Endothelial cell of umbilical vein (primary cell): ENCODE measurements around the gene MRPS30. TPM values are rescaled to one million over a fixed set of nuclear protein-coding genes. Genes with fewer than 3 reads are reported as not detected.

ENCODE experiments used
- BruUV-seq: library from RNA; stranded (reverse); fragments of 400-500 nt; replicated peaks from 2 replicates; lab custom pipeline; 2021; lab: Mats Ljungman, UMichigan
- CTCF ChIA-PET: fragments of 300-600, 350-600 bp; sonication (Branson Sonifier 250); formaldehyde crosslinking; loops from one replicate; lab custom pipeline; 2021; ENCODE audit warnings: antibody characterized with exemption, inconsistent platforms; lab: Charles Lee
- POLR2A ChIA-PET: fragments of 300-600, 350-600 bp; sonication (Branson Sonifier 250); formaldehyde crosslinking; loops from one replicate; lab custom pipeline; 2021; ENCODE audit warnings: antibody characterized with exemption, inconsistent platforms; lab: Charles Lee
- DNase-seq: peaks from one replicate; pipeline ENCODE4 v3.0.0-alpha.2; 2011; ENCODE audit warnings: low read depth, low spot score
- FAIRE-seq: peaks from 2 replicates; lab custom pipeline; 2011; peaks lifted over from hg19 to GRCh38; lab: Jason Lieb, UNC
- H2AFZ ChIP-seq: 2 replicates; pipeline ENCODE4 v1.6.0; 2012; ENCODE audit warnings: low read depth, low read length, control low read depth, inconsistent platforms
- H3K27ac ChIP-seq: 2 replicates; pipeline ENCODE4 v1.5.1; 2011; ENCODE audit warnings: low read depth, mild to moderate bottlenecking, control low read depth, low read length, moderate library complexity; ENCODE audit not compliant: insufficient read depth
- H3K27me3 ChIP-seq, 2 experiments: 2 replicates each; pipeline versions ENCODE4 v1.6.0 to v1.6.1; 2011; ENCODE audit warnings: low read length in 2 of 2, mixed read lengths in 1 of 2; ENCODE audit not compliant: control insufficient read depth in 2 of 2, insufficient read depth in 2 of 2
- H3K36me3 ChIP-seq, 2 experiments: 2 replicates in 1 of 2; 3 replicates in 1 of 2; pipeline ENCODE4 v1.5.1; 2011; ENCODE audit warnings: low read length in 2 of 2, mild to moderate bottlenecking in 1 of 2, moderate library complexity in 1 of 2; ENCODE audit not compliant: control insufficient read depth in 2 of 2, insufficient read depth in 2 of 2; ENCODE audit errors: extremely low read depth in 1 of 2
- H3K4me1 ChIP-seq: 3 replicates; pipeline ENCODE4 v1.5.1; 2011; ENCODE audit warnings: mild to moderate bottlenecking, low read length; ENCODE audit not compliant: control insufficient read depth, insufficient read depth; ENCODE audit errors: extremely low read depth
- H3K4me2 ChIP-seq: 2 replicates; pipeline ENCODE4 v1.6.1; 2011; ENCODE audit warnings: low read length, control low read depth, mixed read lengths; ENCODE audit not compliant: insufficient read depth
- H3K4me3 ChIP-seq, 3 experiments: fragments of 200-600 bp in 1 of 3; sonication (generic), shearing (Covaris generic) in 1 of 3; replicated peaks in 1 of 3; 2 replicates each; pipeline ENCODE4 v1.5.1; 2011 to 2016; ENCODE audit warnings: control low read depth in 3 of 3, low read length in 3 of 3, mild to moderate bottlenecking in 2 of 3, inconsistent platforms in 1 of 3, low read depth in 1 of 3, moderate library complexity in 1 of 3; ENCODE audit not compliant: insufficient read depth in 1 of 3
- H3K79me2 ChIP-seq: 2 replicates; pipeline ENCODE4 v1.6.0; 2012; ENCODE audit warnings: low read length, inconsistent platforms; ENCODE audit not compliant: control insufficient read depth, insufficient read depth
- H3K9ac ChIP-seq: replicated peaks from 2 replicates; pipeline ENCODE3; 2011; ENCODE audit warnings: low read length, control low read depth; ENCODE audit not compliant: insufficient read depth; ENCODE audit errors: extremely low read depth
- H3K9me1 ChIP-seq: replicated peaks from 3 replicates; pipeline ENCODE4 v1.6.0; 2011; ENCODE audit warnings: mild to moderate bottlenecking, low read length; ENCODE audit not compliant: control insufficient read depth, insufficient read depth; ENCODE audit errors: extremely low read depth
- H3K9me3 ChIP-seq: replicated peaks from 2 replicates; pipeline ENCODE4 v1.5.1; 2012; ENCODE audit warnings: low read length, inconsistent platforms; ENCODE audit not compliant: control insufficient read depth, insufficient read depth
- H4K20me1 ChIP-seq: replicated peaks from 2 replicates; pipeline ENCODE3; 2011; ENCODE audit warnings: mild to moderate bottlenecking, low read length; ENCODE audit not compliant: control insufficient read depth, insufficient read depth; ENCODE audit errors: extremely low read depth
- EZH2 ChIP-seq: IDR thresholded peaks from 2 replicates; pipeline ENCODE4 v1.6.1; 2012; ENCODE audit warnings: borderline replicate concordance, low read depth, mild to moderate bottlenecking, moderate library complexity, low read length, inconsistent platforms; ENCODE audit not compliant: severe bottlenecking
- GATA2 ChIP-seq: IDR thresholded peaks from 2 replicates; pipeline ENCODE4 v1.7.0; 2011; ENCODE audit warnings: low read depth, mild to moderate bottlenecking, moderate library complexity, mixed read lengths, low read length; ENCODE audit not compliant: insufficient read length, insufficient read depth
- JUN ChIP-seq: IDR thresholded peaks from 2 replicates; pipeline ENCODE4 v1.6.1; 2011; ENCODE audit warnings: borderline replicate concordance, low read depth; ENCODE audit not compliant: insufficient read length, insufficient read depth
- MAX ChIP-seq: IDR thresholded peaks from 2 replicates; pipeline ENCODE4 v1.6.1; 2011; ENCODE audit not compliant: insufficient read depth, insufficient read length
- POLR2A ChIP-seq: IDR thresholded peaks from 2 replicates; pipeline ENCODE4 v1.6.1; 2012; ENCODE audit warnings: low read depth, mild to moderate bottlenecking, control low read depth, low read length
- POLR2AphosphoS5 ChIP-seq: IDR thresholded peaks from 2 replicates; pipeline ENCODE4 v1.6.1; 2012; ENCODE audit warnings: low read depth, mild to moderate bottlenecking, control low read depth, low read length, moderate library complexity; ENCODE audit not compliant: insufficient read depth
- dilution Hi-C: fragments of 300-500 bp; cut with MboI; formaldehyde crosslinking; loops from one replicate; pipeline ENCODE4 v1.15.0; 2019; ENCODE audit warnings: low sequenced_read_pairs; ENCODE audit not compliant: extremely low pct_ligation_motif_present
- intact Hi-C: fragments of 100-400 bp; cut with micrococcal nuclease; formaldehyde crosslinking; loops from one replicate; pipeline ENCODE4 v1.10.0; 2022
- polyA plus RNA-seq, 4 experiments: library from polyadenylated mRNA; depleted of rRNA in 3 of 4; stranded (reverse) in 3 of 4; unstranded in 1 of 4; fragments of >200 nt; gene quantifications; 2 replicates each; pipeline versions ENCODE4 v1.2.1 to v1.2.3, GENCODE V29; 2011 to 2012; ENCODE audit warnings: missing spikeins in 1 of 4
- total RNA-seq: library from RNA; stranded (reverse); gene quantifications from 2 replicates; pipeline ENCODE4 v1.2.3, GENCODE V29; 2021

Gene MRPS30
- total and polyA plus RNA-seq, 2 donors (not counting 3 experiments of a cell fraction or from before 2014, with no cell fraction given) = 33.8 to 34.6 TPM

DNA sequence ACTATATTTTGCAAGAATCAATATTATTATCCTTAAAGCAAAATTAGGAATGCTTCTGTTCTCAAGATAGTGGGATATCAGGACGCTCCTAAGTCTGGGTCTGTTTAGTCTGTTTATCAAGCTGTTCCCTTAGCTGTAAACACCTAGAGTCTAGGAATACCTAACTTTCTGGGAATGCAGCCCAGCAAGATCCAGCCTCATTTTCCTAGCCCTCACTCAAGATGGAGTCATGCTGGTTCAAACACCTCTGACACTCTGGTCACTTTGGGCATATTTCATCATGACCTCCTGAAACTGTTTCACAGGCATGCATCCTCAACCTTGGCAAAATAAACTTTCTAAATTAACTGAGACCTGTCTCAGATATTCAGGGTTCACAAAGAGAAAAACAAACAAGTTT is 14.4 kb upstream of the MRPS30 start:
- POLR2A ChIA-PET = no interaction called here

GRCh38 chr5:44795496-44795895 is 13.3 kb upstream of the MRPS30 start:
- H3K79me2 ChIP-seq = no peaks in the 10 kb centered on the region
- ChIA-PET CTCF (interaction anchor here (1.0 kb wide), 1 partner anchor 21 kb away, joined by 3 read pairs; no protein-coding TSS in a partner anchor), POLR2A (no interaction called here)
- FAIRE-seq (no peak), DNase-seq (no peak)
- H3K4me3 ChIP-seq = no peak overlapping the region
- no peak overlapping the region for H2AFZ ChIP-seq
- no peaks in the 10 kb centered on the region for H4K20me1 ChIP-seq
- H3K4me2 ChIP-seq = no peak overlapping the region
- no peak overlapping the region for H3K27ac ChIP-seq
- H3K9ac ChIP-seq = no peak overlapping the region
- no peaks in the 10 kb centered on the region for H3K27me3 ChIP-seq
- dilution Hi-C loops (no loop called here), intact Hi-C loops (no loop called here)
- TF ChIP-seq MAX (no peak), GATA2 (no peak), POLR2AphosphoS5 (no peak)
- BruUV-seq = no TSS peak
- H3K36me3 ChIP-seq = no peaks in the 10 kb centered on the region
- no peaks in the 10 kb centered on the region for H3K4me1 ChIP-seq
- H3K9me3 ChIP-seq = no peaks in the 10 kb centered on the region
- H3K9me1 ChIP-seq = no peaks in the 10 kb centered on the region

More for the DNA sequence above, 14.4 kb upstream of the MRPS30 start:
- Histone ChIP-seq H3K4me3 (no peak overlapping the region), H3K4me2 (no peak overlapping the region), H3K4me1 (peaks cover 5% of the 10 kb centered on the region), H2AFZ (no peak overlapping the region), H3K9ac (no peak overlapping the region), H3K27me3 (no peaks in the 10 kb centered on the region), H4K20me1 (no peaks in the 10 kb centered on the region), H3K79me2 (no peaks in the 10 kb centered on the region), H3K27ac (no peak overlapping the region), H3K9me3 (no peaks in the 10 kb centered on the region), H3K36me3 (no peaks in the 10 kb centered on the region), H3K9me1 (no peaks in the 10 kb centered on the region)
- TF ChIP-seq POLR2AphosphoS5 (no peak), EZH2 (no peak), MAX (no peak), JUN (no peak), GATA2 (no peak), POLR2A (no peak)
- DNase-seq = no peak
- dilution Hi-C loops = no loop called here
- CTCF ChIA-PET = no interaction called here
- FAIRE-seq = no peak
- BruUV-seq = no TSS peak
- intact Hi-C loops = no loop called here
